SK-N-SH (cell line): Measurements from ENCODE around the gene ABCA7.

Experiments
- CTCF ChIP-seq: fragments of 200-600 bp; sonication (generic); IDR thresholded peaks from 2 replicates; pipeline ENCODE4 v1.6.1; 2017; ENCODE audit warnings: antibody characterized with exemption, mild to moderate bottlenecking, moderate library complexity
- ELF1 ChIP-seq: IDR thresholded peaks from 2 replicates; pipeline ENCODE4 v1.4.0; 2012
- FOXJ3 ChIP-seq: sonication (generic); formaldehyde crosslinking; IDR thresholded peaks from 2 replicates; pipeline ENCODE4 v1.5.1; 2020; ENCODE audit warnings: mild to moderate bottlenecking, missing genetic modification reagents
- RAD21 ChIP-seq: IDR thresholded peaks from 2 replicates; pipeline ENCODE4 v1.6.1; 2012; ENCODE audit warnings: mild to moderate bottlenecking, low read length
- RFX5 ChIP-seq: IDR thresholded peaks from 2 replicates; pipeline ENCODE4 v1.6.1; 2012; ENCODE audit warnings: mild to moderate bottlenecking, improper control_type of control experiment, low read length

- TF ChIP-seq FOXJ3 (CRISPR knock-in tag) = no peak
- TF ChIP-seq CTCF = no peak
- TF ChIP-seq ELF1 = no peak
- TF ChIP-seq RAD21 = no peak
- TF ChIP-seq RFX5 = no peak
Observed at GRCh38 chr19:1086613-1087012, 46.7 kb downstream of the ABCA7 start.
